Naive B cell (primary cell): ENCODE results near the gene PYHIN1. TPM values are rescaled to one million over a fixed set of nuclear protein-coding genes. Genes with fewer than 3 reads are reported as not detected.
"Not testable (repeated sequence)": the region's sequence is repeated elsewhere in the genome, so short reads cannot be mapped to it uniquely, and the experiment has no call there.

ENCODE experiments used
- ATAC-seq, 2 donors: fragments of 150-1000 bp; cut with Tn5 transposase; 2 replicates each; pipeline ENCODE4 v1.10.0; 2021; ENCODE audit warnings: low read depth in 2 of 2, mild to moderate bottlenecking in 2 of 2, moderate library complexity in 2 of 2
- DNase-seq: peaks from one replicate; pipeline ENCODE4 v3.0.0; 2022
- H3K27ac Mint-ChIP-seq, 6 donors: one replicate each; pipeline ENCODE4 v1.8.0; 2020 to 2022; ENCODE audit warnings: mild to moderate bottlenecking in 6 of 6, mixed read lengths in 6 of 6, moderate library complexity in 5 of 6, inconsistent platforms in 2 of 6
- H3K27me3 Mint-ChIP-seq, 3 donors: one replicate each; pipeline ENCODE4 v1.8.0; 2021 to 2022; ENCODE audit warnings: mixed read lengths in 3 of 3, mild to moderate bottlenecking in 1 of 3
- H3K36me3 Mint-ChIP-seq, 2 donors: one replicate each; pipeline ENCODE4 v1.8.0; 2020 to 2022; ENCODE audit warnings: mixed read lengths in 2 of 2, inconsistent platforms in 1 of 2, mild to moderate bottlenecking in 1 of 2
- H3K4me1 Mint-ChIP-seq, 3 donors: one replicate each; pipeline ENCODE4 v1.8.0; 2020 to 2022; ENCODE audit warnings: mixed read lengths in 3 of 3, inconsistent platforms in 1 of 3, mild to moderate bottlenecking in 1 of 3, moderate library complexity in 1 of 3
- H3K4me3 Mint-ChIP-seq, 8 donors: one replicate each; pipeline ENCODE4 v1.8.0; 2020 to 2022; ENCODE audit warnings: mild to moderate bottlenecking in 8 of 8, mixed read lengths in 8 of 8, moderate library complexity in 8 of 8, inconsistent platforms in 2 of 8
- H3K9me3 Mint-ChIP-seq, 7 donors: one replicate each; pipeline ENCODE4 v1.8.0; 2020 to 2022; ENCODE audit warnings: mixed read lengths in 7 of 7, mild to moderate bottlenecking in 5 of 7, inconsistent platforms in 2 of 7, moderate library complexity in 1 of 7
- polyA plus RNA-seq, 6 donors: library from polyadenylated mRNA; unstranded; fragments of 300-500 nt; fragmentation: Illumina TruSeq; gene quantifications; one replicate each; pipeline ENCODE4 v1.2.3, GENCODE V29; 2021; ENCODE audit warnings: low read depth in 6 of 6

PYHIN1 gene
- polyA plus RNA-seq, 6 donors from 2014 or later: 2.7 to 5.9 (median 3.0) TPM; not detected in 1

DNA sequence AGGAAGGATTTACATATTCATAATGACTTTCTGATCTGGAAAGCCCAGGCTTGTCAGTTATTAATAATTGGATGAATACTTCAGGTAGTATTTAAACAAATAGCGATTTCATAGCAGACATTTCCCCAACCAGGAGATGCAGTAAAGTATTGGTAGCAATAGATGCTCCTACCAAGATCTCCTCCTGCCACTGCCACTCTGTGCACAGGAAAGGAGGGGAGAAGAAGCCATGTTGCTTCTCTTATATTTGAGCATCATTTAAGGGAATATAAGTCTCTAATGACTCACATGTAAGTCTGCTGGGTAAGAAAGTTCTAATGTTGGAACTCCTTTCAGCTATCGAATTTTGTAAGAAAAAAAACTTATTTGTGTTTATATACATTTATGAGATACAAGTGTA lies 77.9 kb downstream of the PYHIN1 start:
- Mint-ChIP-seq H3K27ac (peak overlapping the region in 5 of 6 donors; percentile 90 to 95 (median 93)), H3K27me3 (no peaks in the 10 kb centered on the region), H3K36me3 (peaks cover 19 to 33% of the 10 kb centered on the region in 2 donors), H3K9me3 (no peaks in the 10 kb centered on the region), H3K4me3 (peak overlapping the region; percentile 86 to 100 (median 96)), H3K4me1 (peaks cover 65 to 74% (median 68%) of the 10 kb centered on the region in 3 donors)
- no peak for ATAC-seq
- no peak for DNase-seq

DNA sequence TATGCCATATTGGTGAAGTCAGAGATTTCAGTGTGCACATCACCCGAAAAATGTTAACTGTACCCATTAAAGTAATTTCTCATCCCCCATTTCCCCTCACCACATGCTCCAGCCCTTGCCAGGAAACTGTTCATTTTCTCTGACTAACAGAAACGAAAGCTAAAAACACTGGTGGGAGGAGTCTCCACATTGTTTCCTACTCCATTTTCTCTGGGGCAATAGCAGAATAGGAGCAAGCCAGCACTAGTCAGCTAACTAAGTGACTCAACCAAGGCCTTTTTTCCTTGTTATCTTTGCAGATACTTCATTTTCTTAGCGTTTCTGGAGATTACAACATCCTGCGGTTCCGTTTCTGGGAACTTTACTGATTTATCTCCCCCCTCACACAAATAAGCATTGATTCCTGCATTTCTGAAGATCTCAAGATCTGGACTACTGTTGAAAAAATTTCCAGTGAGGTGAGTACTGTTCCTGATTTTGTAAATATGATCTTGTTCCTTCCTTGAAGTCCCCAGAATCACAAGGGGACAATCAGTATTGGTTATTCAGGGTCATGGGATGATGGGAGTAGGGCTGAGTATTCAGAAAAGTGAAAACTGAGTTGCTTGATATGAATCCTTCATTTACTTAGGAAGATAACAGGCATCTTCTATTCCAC lies 78.5 kb downstream of the PYHIN1 start, which contains the start of gene IFI16:
TSS of gene IFI16 (plus strand) at position 204 of the 658 bp plus-strand sequence. CDS start 4,774 bp downstream, outside the sequence.
- peaks cover 68 to 80% (median 70%) of the 10 kb centered on the region in 3 donors for H3K4me1 Mint-ChIP-seq
- ATAC-seq (peak; percentile 76 to 80), DNase-seq (peak; percentile 54)
- H3K36me3 Mint-ChIP-seq: peaks cover 24 to 39% of the 10 kb centered on the region in 2 donors
- no peaks in the 10 kb centered on the region for H3K27me3 Mint-ChIP-seq
- H3K27ac Mint-ChIP-seq: peak within 1 kb of the TSS; percentile 78 to 95 (median 92)
- H3K9me3 Mint-ChIP-seq: no peaks in the 10 kb centered on the region
- H3K4me3 Mint-ChIP-seq: peak within 1 kb of the TSS; percentile 86 to 100 (median 96)

DNA sequence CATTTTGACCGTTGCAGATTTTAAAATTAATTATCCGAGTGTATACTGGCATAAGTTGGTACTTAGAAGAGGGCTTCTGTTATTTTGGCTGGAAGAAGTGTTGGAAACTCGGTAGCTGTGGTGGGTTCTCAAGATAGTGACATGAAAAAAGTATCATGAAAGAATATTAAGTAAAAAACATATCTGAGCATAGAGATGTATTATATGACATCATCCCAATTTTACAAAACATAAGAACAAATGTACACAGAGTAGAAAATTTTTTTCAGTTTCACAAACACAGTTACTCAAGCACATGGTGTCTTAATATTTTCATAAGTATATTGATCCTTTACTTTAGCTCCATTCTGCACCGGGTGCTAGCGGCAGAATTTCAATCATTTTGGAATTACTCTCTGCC lies 79.0 kb downstream of the PYHIN1 start:
- DNase-seq (no peak), ATAC-seq (no peak)
- peak overlapping the region; percentile 86 to 100 (median 96) for H3K4me3 Mint-ChIP-seq
- H3K27me3 Mint-ChIP-seq: no peaks in the 10 kb centered on the region
- H3K9me3 Mint-ChIP-seq: peaks cover 0 to 2% (median 0%) of the 10 kb centered on the region in 7 donors
- peak overlapping the region; percentile 78 to 95 (median 92) for H3K27ac Mint-ChIP-seq
- peaks cover 30 to 42% of the 10 kb centered on the region in 2 donors for H3K36me3 Mint-ChIP-seq
- H3K4me1 Mint-ChIP-seq: peaks cover 69 to 81% (median 70%) of the 10 kb centered on the region in 3 donors

DNA sequence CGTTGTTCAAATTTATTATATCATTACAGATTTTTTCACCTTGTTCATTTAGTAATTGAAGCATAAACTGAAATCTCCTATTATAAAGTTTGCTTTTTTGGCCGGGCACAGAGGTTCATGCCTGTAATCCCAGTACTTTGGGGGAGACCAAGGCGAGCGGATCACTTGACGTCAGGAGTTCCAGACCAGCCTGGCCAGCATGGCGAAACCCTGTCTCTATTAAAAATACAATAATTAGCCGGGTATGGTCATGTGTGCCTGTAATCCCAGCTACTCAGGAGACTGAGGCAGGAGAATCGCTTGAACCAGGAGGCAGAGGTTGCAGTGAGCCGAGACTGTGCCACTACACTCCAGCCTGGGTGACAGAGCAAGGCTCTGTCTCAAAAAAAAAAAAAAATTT lies 79.6 kb downstream of the PYHIN1 start:
- not testable (repeated sequence) for DNase-seq

DNA sequence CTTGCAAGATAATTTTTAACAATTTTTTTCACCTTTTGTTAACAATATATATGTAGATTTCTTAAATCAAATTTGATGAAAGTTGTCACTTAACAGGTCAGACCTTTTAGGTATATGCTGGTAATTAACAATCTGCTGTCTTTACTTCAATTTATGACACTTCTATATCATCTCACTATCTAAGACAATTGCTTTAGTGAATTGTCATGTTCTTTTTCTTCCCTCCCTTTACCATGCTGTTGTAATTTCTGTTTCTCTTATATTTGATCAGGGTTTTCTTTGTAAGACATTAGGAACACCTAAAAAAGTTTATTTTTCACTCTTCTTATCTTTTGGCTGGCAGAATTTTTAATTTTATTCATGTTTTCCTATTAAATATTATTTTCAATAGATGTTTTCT lies 80.4 kb downstream of the PYHIN1 start:
- H3K27ac Mint-ChIP-seq: peak overlapping the region; percentile 84 to 94 (median 90)
- no peaks in the 10 kb centered on the region for H3K27me3 Mint-ChIP-seq
- DNase-seq (no peak), ATAC-seq (no peak)
- peaks cover 44 to 50% of the 10 kb centered on the region in 2 donors for H3K36me3 Mint-ChIP-seq
- H3K4me1 Mint-ChIP-seq: peaks cover 68 to 81% (median 70%) of the 10 kb centered on the region in 3 donors
- peaks cover 0 to 3% (median 0%) of the 10 kb centered on the region in 7 donors for H3K9me3 Mint-ChIP-seq
- H3K4me3 Mint-ChIP-seq: peak overlapping the region; percentile 86 to 97 (median 95)

More for the DNA sequence above, 79.6 kb downstream of the PYHIN1 start:
- peaks cover 36 to 48% of the 10 kb centered on the region in 2 donors for H3K36me3 Mint-ChIP-seq
- H3K4me1 Mint-ChIP-seq: peaks cover 69 to 81% (median 70%) of the 10 kb centered on the region in 3 donors
- not testable (repeated sequence) for H3K27me3 Mint-ChIP-seq, H3K9me3 Mint-ChIP-seq, ATAC-seq
- H3K27ac Mint-ChIP-seq: peak overlapping the region; percentile 71 to 95 (median 92)
- H3K4me3 Mint-ChIP-seq: peak overlapping the region; percentile 86 to 100 (median 96)

DNA sequence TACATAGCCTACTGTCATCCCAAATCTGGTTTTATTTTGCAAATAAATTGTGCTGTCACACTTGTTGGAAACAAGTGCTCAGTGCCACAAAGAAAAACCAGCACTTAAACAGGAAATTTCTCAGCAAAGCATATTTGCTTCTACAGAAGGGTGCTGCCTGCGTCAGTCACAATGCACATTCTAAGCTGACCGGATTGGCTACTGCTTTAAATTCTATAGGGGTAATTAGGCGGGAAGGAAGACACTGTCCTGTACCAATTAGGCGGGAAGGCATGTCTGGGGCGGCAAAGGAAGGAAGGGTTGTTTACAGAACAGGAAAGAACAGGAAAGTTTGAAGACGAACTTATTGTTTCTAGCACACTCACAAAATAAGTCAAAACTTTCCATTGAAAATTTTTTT lies 81.1 kb downstream of the PYHIN1 start:
- Mint-ChIP-seq H3K4me3 (peak overlapping the region; percentile 86 to 97 (median 95)), H3K4me1 (peaks cover 65 to 78% (median 67%) of the 10 kb centered on the region in 3 donors), H3K27ac (peak overlapping the region; percentile 53 to 96 (median 94)), H3K27me3 (no peaks in the 10 kb centered on the region), H3K9me3 (peaks cover 0 to 3% (median 0%) of the 10 kb centered on the region in 7 donors), H3K36me3 (peaks cover 48 to 55% of the 10 kb centered on the region in 2 donors)
- DNase-seq (peak; percentile 25), ATAC-seq (peak; percentile 16 to 18)

DNA sequence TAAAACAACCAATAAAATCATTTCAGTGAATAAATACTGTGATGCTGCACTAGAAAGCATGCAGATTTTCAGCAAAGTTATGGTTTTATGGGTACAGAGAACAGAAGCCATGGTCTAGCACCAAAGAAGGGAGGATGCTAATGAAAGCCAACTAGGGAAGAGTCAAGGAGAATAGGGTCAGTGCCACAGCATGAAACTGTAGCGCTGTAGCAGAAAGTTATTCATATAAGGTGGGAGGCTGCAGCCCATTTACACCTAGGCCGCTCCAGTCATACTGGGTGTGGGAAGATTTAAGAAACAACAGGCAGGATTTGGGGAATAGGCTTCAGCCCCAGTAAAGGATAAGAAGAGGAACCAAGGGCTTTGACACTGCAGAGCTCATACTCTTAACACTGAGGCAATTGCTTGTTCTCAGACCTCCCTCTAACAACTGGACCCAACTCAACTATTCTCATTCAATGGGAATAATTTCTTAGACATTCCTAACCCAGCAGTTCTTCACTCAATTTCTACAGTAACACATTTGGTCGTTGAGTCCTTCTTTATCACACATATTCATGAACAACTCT lies 82.7 kb downstream of the PYHIN1 start:
- DNase-seq (no peak), ATAC-seq (no peak)

DNA sequence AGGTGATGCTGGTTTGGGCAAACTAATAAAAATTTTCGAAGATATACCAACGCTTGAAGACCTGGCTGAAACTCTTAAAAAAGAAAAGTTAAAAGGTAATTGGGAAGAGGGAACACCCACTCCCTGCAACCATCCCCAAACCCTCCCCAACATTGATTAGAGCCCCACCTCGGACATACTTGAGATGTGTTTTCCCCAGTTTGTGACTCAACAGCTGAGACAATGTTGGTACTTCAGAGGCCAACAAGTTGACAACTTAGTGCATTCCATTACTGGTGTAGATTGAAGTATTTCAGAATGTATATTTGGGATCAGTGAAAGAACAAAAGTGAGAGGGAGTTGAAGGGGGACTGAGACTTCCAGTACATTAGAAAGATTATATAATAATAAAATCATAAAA lies 83.5 kb downstream of the PYHIN1 start:
- Mint-ChIP-seq H3K36me3 (peaks cover 59 to 61% of the 10 kb centered on the region in 2 donors), H3K27me3 (no peaks in the 10 kb centered on the region), H3K4me3 (peak overlapping the region; percentile 86 to 97 (median 95)), H3K27ac (peak overlapping the region; percentile 51 to 94 (median 82)), H3K4me1 (peaks cover 54 to 70% (median 61%) of the 10 kb centered on the region in 3 donors), H3K9me3 (peaks cover 0 to 3% (median 0%) of the 10 kb centered on the region in 7 donors)
- DNase-seq (no peak), ATAC-seq (no peak)

More for the DNA sequence above, 82.7 kb downstream of the PYHIN1 start:
- H3K36me3 Mint-ChIP-seq: peaks cover 55 to 59% of the 10 kb centered on the region in 2 donors
- peaks cover 0 to 3% (median 0%) of the 10 kb centered on the region in 7 donors for H3K9me3 Mint-ChIP-seq
- peak overlapping the region; percentile 86 to 97 (median 95) for H3K4me3 Mint-ChIP-seq
- H3K27me3 Mint-ChIP-seq: no peaks in the 10 kb centered on the region
- H3K4me1 Mint-ChIP-seq: peaks cover 58 to 71% (median 60%) of the 10 kb centered on the region in 3 donors
- peak overlapping the region; percentile 18 to 94 (median 74) for H3K27ac Mint-ChIP-seq

DNA sequence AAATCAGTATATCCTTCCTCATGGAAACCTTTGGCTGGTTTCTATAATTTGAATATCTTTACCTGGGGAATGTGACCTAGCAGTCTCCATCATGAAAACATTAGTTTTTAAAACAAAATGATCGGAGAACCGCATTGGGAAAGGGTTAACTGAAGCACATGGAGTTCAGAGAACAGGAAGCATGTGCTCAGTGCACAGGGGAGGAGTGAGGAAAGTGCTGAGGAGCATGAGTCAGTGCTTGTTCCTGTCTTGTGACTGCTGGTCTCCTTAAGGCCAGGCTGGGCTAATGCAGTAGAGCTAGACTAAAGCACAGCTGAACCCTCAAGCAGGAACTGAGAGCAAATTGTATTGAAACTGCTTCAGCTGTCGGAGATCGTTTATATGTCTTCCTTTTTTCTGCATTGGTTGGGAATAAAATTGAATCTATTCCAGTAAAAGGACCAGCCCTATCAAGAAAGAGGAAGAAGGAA lies 84.1 kb downstream of the PYHIN1 start:
- Mint-ChIP-seq H3K36me3 (peaks cover 53 to 67% of the 10 kb centered on the region in 2 donors), H3K27me3 (no peaks in the 10 kb centered on the region), H3K4me1 (peaks cover 57 to 73% (median 64%) of the 10 kb centered on the region in 3 donors), H3K9me3 (peaks cover 0 to 3% (median 0%) of the 10 kb centered on the region in 7 donors), H3K4me3 (peak overlapping the region; percentile 72 to 96 (median 84)), H3K27ac (peak overlapping the region; percentile 63 to 97 (median 96))
- ATAC-seq: peak; percentile 100
- DNase-seq: peak; percentile 80

DNA sequence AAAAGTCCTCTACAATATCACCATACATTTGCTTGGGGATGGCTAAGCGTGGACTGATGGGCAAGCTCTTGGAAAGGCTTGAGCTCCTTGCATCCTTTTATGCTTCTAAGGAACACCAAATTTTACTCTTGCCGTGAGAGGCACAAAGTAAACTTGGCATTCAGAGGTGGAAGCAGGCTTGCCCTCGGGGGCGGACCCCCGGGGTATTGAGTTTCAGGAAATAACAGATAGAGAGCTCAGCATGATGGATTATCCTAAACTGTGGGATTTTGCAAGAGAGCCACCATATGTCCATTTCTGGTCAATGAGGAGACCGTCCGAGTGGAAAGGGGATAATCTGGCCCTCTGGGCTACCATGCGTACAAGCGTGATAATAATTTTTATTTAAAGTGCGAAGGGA lies 92.4 kb downstream of the PYHIN1 start:
- DNase-seq (no peak), ATAC-seq (no peak)
- H3K27me3 Mint-ChIP-seq: no peaks in the 10 kb centered on the region
- peaks cover 57 to 78% (median 72%) of the 10 kb centered on the region in 3 donors for H3K4me1 Mint-ChIP-seq
- H3K9me3 Mint-ChIP-seq: no peaks in the 10 kb centered on the region
- H3K36me3 Mint-ChIP-seq: peaks cover 38 to 51% of the 10 kb centered on the region in 2 donors
- H3K27ac Mint-ChIP-seq: peak overlapping the region in 4 of 6 donors; percentile 18 to 77 (median 72)
- no peak overlapping the region for H3K4me3 Mint-ChIP-seq

DNA sequence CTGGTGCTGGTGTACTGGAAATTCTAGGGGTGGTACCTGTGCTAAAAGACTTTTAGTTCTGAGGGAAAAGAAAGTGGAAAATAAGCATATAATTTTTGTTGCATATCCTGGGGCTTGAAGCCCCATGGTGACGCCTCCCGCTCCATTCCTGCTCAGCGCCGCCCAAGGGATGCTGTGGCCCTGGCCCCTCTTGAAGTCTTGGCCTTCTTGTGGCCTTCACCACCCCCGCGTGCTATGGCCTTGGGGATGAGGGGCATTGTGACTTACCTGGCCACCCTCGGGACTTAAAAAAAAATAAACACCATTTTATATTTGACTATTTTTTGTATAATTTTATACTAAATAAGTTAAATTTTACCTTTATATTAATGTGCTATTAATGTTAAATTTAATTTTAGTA lies 93.7 kb downstream of the PYHIN1 start:
- Mint-ChIP-seq H3K9me3 (peaks cover 0 to 3% (median 0%) of the 10 kb centered on the region in 7 donors), H3K27me3 (no peaks in the 10 kb centered on the region), H3K4me3 (no peak overlapping the region), H3K27ac (peak overlapping the region in 2 of 6 donors; percentile 71 to 91), H3K36me3 (peaks cover 41 to 64% of the 10 kb centered on the region in 2 donors), H3K4me1 (peaks cover 61 to 79% (median 73%) of the 10 kb centered on the region in 3 donors)
- DNase-seq (no peak), ATAC-seq (no peak)
